ENCODE results near the gene NETO1.

Gene NETO1

DNA sequence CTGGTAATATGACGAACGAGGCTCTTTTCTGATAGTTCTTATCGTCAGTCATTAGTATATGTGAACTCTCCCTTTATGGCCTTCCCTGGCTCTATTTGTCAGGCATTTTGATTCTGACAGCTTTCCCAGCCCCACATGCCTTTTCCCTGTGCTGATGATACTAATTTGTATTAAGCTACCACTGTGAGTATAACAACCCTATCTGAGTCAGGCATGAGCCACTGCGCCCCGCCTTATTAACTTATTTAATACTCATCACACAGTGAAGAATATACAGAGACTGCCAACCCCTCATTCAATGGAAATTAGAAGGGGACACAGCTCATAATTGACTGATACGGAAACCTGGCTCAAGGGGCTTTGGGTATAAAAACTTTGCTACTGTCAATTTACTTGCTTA, 140.0 kb downstream of the NETO1 start:
- no peak for DNase-seq (ENCODE audit: low spot score)

GRCh38 chr18:72727038-72727655, 140.6 kb downstream of the NETO1 start:
- no peak for DNase-seq (ENCODE audit: low spot score)

DNA sequence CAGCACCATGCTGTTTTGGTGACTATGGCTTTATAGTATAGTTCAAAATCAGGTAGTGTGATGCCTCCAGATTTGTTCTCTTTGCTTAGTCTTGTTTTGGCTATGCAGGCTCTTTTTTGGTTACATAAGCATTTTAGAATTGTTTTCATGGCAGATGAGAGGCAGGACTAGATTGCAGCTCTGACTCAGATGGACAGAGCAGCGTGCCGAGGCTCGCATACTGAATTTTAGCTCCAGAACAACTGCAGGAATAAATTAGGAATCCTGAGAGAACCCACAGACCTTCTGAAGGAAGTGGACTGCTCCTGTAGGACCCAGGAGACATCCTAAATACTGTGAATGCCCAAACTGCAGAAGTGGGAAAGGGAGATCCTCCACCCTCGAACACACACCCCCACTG, 141.6 kb downstream of the NETO1 start:
- DNase-seq (ENCODE audit: low spot score), result no peak

GRCh38 chr18:72721330-72721729, 146.5 kb downstream of the NETO1 start:
- DNase-seq (ENCODE audit: low spot score), result no peak

- DNase-seq (ENCODE audit: low spot score), result no peak
Observed at GRCh38 chr18:72720116-72720515, 147.7 kb downstream of the NETO1 start.

- no peak for DNase-seq (ENCODE audit: low spot score)
Observed at GRCh38 chr18:72704202-72704601, 163.6 kb downstream of the NETO1 start.

DNA sequence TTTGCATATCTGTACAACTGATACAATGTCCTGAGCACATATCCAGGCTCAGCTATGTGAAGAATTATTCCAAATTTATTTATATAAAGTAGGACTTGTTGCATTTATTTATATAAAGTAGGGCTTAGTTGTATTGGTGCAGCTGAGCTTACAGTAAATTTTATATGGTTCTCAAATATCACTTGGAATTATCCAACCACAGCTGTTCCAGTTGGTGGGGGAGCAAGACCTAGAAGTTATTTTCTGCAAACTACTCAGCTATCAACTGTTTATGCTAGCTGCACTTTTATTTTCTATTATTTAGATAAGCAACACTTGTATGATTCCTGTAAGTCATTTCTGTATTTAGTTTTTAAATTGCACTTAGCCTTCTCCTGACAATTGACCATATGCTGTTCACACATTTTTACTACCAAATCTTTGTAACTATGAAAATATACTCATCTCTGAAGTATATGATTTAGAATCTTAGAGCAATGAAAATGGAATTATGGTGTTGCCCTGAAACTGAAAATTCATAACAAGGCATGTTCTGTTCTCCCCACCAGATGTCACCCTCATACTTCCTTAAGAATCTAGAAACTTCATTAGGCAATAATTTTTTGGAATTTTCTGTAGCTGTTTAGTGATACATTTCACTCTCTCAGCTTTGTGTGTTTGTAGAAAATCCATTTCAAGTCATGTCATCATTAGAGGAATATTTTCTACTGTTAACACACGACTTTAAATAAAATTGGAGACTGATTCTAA, 166.7 kb downstream of the NETO1 start:
- no peak for DNase-seq (ENCODE audit: low spot score)

DNA sequence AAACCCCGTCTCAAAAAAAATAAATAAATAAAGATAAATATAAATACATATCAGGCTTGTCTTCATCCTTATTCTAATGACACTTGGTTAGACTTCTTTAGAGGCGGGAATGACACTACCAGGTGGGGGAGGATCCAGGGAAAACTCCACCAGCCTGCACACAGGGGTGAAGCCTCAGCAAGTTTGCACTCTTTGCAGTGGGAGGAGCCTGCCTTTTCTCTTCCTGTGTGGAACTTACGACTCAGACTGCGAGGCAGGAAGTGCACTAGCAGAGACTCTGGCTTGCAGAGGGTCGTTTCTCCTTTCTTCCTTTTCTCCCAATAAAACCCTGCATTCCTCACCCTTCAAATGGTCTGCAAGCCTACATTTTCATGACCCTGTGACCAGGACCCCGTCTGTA, 170.1 kb downstream of the NETO1 start:
- DNase-seq (ENCODE audit: low spot score), result no peak

- no peak for DNase-seq (ENCODE audit: low spot score)
Observed at GRCh38 chr18:72692595-72692994, 175.2 kb downstream of the NETO1 start.

All from AG08396 (cell line).